Upper lobe of left lung (tissue), 4 donors: ENCODE data around the gene LIME1.

Experiments used
- CTCF ChIP-seq, 6 experiments: fragments of 450-650 bp in 4 of 6; fragments of 200-600 bp in 2 of 6; sonication (generic) in 2 of 6; IDR thresholded peaks; one replicate each; pipeline ENCODE4 v1.5.1; 2016 to 2019; ENCODE audit warnings: antibody characterized with exemption in 6 of 6
- POLR2A ChIP-seq, 4 donors: fragments of 450-650 bp; IDR thresholded peaks; one replicate each; pipeline ENCODE4 v1.5.1; 2016 to 2017; ENCODE audit warnings: antibody characterized with exemption in 4 of 4, mild to moderate bottlenecking in 2 of 4

GRCh38 chr20:63734111-63734945 is 2.1 kb upstream of the LIME1 start:
- no peak for TF ChIP-seq POLR2A (IDR thresholded peaks at IDR 0.05)
- no peak for TF ChIP-seq CTCF (IDR thresholded peaks at IDR 0.05)
